IPS DF 6.9 (cell line): ENCODE measurements around the gene CDK5RAP3.
"Not testable (repeated sequence)": the region's sequence is repeated elsewhere in the genome, so short reads cannot be mapped to it uniquely, and the experiment has no call there.

ENCODE experiments used
- DNase-seq: peaks from one replicate; pipeline ENCODE4 v3.0.0-alpha.2; 2013; ENCODE audit warnings: low read depth, low spot score
- H3K27ac ChIP-seq: one replicate; pipeline ENCODE4 v1.5.1; 2013; ENCODE audit warnings: low read length, control low read depth
- H3K27me3 ChIP-seq: 2 replicates; pipeline ENCODE4 v1.6.1; 2013; ENCODE audit warnings: mild to moderate bottlenecking, low read length; ENCODE audit not compliant: control insufficient read depth, insufficient read depth
- H3K36me3 ChIP-seq: 2 replicates; pipeline ENCODE4 v1.6.1; 2013; ENCODE audit warnings: low read length; ENCODE audit not compliant: control insufficient read depth, insufficient read depth
- H3K4me1 ChIP-seq: 2 replicates; pipeline ENCODE4 v1.6.1; 2013; ENCODE audit warnings: low read length; ENCODE audit not compliant: control insufficient read depth, insufficient read depth
- H3K4me3 ChIP-seq: 2 replicates; pipeline ENCODE4 v1.5.1; 2013; ENCODE audit warnings: mild to moderate bottlenecking, low read length
- H3K9me3 ChIP-seq: 2 replicates; pipeline ENCODE4 v1.6.1; 2013; ENCODE audit warnings: low read length, inconsistent platforms; ENCODE audit not compliant: control insufficient read depth, insufficient read depth
- WGBS: extraction: QIAGEN DNeasy Blood & Tissue Kit; methylation state at CpG from one replicate; pipeline ENCODE4 v1.1.7; 2013; ENCODE audit warnings: mixed read lengths, missing lambda C conversion rate; ENCODE audit not compliant: insufficient read length, insufficient coverage; 5-methylcytosine and 5-hydroxymethylcytosine counted together

CDK5RAP3 gene, protein sequence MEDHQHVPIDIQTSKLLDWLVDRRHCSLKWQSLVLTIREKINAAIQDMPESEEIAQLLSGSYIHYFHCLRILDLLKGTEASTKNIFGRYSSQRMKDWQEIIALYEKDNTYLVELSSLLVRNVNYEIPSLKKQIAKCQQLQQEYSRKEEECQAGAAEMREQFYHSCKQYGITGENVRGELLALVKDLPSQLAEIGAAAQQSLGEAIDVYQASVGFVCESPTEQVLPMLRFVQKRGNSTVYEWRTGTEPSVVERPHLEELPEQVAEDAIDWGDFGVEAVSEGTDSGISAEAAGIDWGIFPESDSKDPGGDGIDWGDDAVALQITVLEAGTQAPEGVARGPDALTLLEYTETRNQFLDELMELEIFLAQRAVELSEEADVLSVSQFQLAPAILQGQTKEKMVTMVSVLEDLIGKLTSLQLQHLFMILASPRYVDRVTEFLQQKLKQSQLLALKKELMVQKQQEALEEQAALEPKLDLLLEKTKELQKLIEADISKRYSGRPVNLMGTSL

DNA sequence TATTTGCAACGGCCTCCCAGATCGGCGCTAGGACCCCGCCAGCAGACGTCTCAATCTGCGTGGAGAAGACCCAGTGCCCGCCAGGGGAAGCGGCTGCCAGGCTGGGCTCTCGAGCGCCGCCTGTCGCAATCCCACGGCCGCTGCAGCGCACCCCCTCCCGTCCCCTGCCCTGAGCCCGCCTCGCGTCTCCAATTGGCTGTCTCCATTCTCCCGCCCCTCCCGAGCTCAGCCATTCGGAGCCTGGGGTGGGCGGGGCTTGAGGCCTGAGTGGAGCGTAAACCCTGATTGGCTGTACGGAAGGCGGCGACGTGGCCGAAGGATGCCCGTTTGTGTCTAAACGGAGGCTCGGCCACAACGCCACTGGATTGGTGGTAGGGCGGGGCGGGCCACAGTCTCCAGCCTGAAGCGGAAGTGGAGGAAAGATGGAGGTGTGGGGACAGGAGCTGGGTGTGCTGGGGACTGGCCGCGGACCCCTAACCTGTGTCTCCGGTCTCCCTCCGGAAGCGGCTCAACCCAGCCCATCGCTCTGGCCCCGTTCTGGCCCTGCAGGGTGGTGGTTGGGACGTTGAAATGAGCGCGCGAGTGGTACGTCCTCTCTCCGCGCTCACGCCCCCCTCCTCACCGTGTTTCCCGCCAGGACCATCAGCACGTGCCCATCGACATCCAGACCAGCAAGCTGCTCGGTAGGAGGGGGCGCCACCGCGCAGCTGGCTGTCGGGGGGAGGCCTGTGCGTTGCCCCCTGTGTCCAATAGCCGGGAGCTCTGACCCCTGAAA lies at the start of gene CDK5RAP3:
Gene CDK5RAP3 (plus strand): TSS at position 389 of the 775 bp plus-strand sequence. CDS start 34 bp downstream, at position 423.
- Histone ChIP-seq H3K9me3 (no peaks in the 10 kb centered on the region), H3K27me3 (no peaks in the 10 kb centered on the region), H3K27ac (no peak within 1 kb of the TSS), H3K4me3 (peak within 1 kb of the TSS; percentile 36; the same call in 1 of the 2 replicates), H3K4me1 (peaks cover 4% of the 10 kb centered on the region; the same call in 1 of the 2 replicates), H3K36me3 (peaks cover 5% of the 10 kb centered on the region; the same call in 1 of the 2 replicates)
- peak; percentile 98 for DNase-seq
- no CpG with 5 or more reads among the region's 62 CpGs for WGBS

DNA sequence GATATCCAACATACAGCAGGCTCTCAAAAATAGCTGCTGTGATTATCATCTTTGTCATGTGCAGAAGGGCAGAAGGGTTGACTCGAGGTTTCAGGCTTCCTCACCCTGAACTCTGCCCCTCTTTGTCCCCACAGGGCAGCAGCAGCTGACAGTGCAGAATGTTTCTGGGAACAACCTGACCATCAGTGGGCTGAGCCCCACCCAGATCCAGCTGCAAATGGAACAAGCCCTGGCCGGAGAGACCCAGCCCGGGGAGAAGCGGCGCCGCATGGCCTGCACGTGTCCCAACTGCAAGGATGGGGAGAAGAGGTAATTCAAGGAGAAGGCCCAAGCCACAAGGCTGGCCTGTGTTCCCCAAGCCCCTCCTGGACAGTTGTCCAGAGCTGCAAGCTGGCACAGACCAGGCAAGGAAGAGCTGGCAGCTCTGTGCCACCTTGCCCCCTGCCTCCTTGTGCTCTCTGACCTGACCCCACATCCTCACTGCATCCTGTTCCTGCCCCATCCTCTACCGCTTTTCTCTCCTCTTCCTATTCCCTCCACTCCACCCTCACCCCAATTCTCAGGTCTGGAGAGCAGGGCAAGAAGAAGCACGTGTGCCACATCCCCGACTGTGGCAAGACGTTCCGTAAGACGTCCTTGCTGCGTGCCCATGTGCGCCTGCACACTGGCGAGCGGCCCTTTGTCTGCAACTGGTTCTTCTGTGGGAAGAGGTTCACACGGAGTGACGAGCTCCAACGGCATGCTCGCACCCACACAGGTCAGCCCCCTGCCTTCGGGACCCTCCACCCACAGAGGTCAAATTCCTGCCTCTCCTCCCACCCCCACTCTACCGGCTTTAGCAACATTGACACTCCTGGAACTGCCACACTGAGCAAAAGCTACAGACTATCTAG lies 45.9 kb upstream of the CDK5RAP3 start:
- Histone ChIP-seq H3K36me3 (peaks cover 11% of the 10 kb centered on the region), H3K27me3 (no peaks in the 10 kb centered on the region), H3K4me1 (no peaks in the 10 kb centered on the region), H3K4me3 (no peak overlapping the region), H3K27ac (no peak overlapping the region), H3K9me3 (no peaks in the 10 kb centered on the region)
- DNase-seq, result no peak
- no CpG with 5 or more reads among the region's 23 CpGs for WGBS

DNA sequence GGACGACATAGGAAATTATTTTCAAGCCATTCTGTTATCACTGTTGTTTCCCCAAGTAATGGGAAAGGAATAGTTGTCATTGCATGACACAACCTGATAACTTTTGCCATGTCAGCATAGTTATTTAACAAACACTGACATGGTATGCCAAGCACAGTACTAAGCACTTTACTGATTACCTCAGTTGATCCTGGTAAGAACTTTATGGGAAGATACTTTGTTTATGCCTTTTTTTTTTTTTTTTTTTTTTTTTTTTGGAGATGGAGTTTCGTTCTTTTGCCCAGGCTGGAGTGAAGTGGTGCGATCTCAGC lies 45.3 kb upstream of the CDK5RAP3 start:
- Histone ChIP-seq H3K9me3 (no peaks in the 10 kb centered on the region), H3K27ac (no peak overlapping the region), H3K4me3 (no peak overlapping the region), H3K27me3 (no peaks in the 10 kb centered on the region), H3K4me1 (no peaks in the 10 kb centered on the region), H3K36me3 (peaks cover 11% of the 10 kb centered on the region)
- WGBS, result no CpG with 5 or more reads among the region's 3 CpGs
- DNase-seq, result no peak

DNA sequence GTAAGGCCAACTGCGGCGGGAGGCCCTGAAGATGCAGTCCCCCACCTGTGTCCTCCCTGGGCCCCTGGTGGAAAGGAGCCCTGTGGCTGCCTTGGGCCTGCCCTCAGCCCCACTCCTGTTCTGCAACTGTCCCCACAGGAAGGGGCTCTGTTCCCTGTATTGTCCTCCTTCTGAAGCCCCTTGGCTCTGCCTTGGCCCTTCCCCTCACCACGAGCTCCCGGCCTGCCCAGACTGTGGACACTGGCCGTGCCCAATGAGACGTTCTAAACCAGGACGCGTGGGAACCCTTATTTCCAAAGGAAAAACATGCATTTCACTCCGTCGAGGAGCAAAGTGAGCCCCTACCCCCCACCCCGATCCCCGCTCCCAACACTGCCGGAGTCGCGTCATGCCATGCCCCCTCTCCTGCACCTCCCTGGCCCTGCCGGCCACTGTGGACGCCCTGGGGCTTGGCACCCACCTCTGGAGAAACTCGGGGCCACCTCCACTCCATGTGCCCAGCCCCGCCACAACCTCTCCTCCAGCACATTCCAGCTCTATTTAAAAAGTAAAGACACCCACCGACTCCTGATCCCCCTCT lies 43.0 kb upstream of the CDK5RAP3 start:
- no peak overlapping the region for H3K27ac ChIP-seq
- no peak overlapping the region for H3K4me3 ChIP-seq
- no peaks in the 10 kb centered on the region for H3K4me1 ChIP-seq
- no peaks in the 10 kb centered on the region for H3K27me3 ChIP-seq
- whole genome bisulfite sequencing, result no CpG with 5 or more reads among the region's 20 CpGs
- peaks cover 10% of the 10 kb centered on the region for H3K36me3 ChIP-seq
- H3K9me3 ChIP-seq, result no peaks in the 10 kb centered on the region
- DNase-seq, result no peak

DNA sequence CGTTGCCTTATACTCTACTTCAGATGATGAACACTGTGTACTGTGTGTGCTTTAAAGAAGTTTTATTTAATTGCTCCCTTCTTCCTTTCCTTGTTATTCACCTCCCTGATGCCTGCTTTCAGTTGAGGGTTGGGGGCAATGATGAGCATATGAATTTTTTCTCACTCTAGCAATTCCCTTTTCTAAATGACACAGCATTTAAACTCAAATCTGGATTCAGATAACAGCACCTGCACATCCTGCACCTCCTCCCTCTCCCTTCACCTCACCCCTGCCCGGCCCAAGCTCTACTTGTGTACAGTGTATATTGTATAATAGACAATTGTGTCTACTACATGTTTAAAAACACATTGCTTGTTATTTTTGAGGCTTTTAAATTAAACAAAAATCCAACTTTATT lies 42.5 kb upstream of the CDK5RAP3 start:
- no peaks in the 10 kb centered on the region for H3K27me3 ChIP-seq
- no peaks in the 10 kb centered on the region for H3K9me3 ChIP-seq
- no peaks in the 10 kb centered on the region for H3K4me1 ChIP-seq
- no peak overlapping the region for H3K27ac ChIP-seq
- WGBS, result no CpG with 5 or more reads among the region's 2 CpGs
- H3K4me3 ChIP-seq, result no peak overlapping the region
- peaks cover 6% of the 10 kb centered on the region for H3K36me3 ChIP-seq
- no peak for DNase-seq

DNA sequence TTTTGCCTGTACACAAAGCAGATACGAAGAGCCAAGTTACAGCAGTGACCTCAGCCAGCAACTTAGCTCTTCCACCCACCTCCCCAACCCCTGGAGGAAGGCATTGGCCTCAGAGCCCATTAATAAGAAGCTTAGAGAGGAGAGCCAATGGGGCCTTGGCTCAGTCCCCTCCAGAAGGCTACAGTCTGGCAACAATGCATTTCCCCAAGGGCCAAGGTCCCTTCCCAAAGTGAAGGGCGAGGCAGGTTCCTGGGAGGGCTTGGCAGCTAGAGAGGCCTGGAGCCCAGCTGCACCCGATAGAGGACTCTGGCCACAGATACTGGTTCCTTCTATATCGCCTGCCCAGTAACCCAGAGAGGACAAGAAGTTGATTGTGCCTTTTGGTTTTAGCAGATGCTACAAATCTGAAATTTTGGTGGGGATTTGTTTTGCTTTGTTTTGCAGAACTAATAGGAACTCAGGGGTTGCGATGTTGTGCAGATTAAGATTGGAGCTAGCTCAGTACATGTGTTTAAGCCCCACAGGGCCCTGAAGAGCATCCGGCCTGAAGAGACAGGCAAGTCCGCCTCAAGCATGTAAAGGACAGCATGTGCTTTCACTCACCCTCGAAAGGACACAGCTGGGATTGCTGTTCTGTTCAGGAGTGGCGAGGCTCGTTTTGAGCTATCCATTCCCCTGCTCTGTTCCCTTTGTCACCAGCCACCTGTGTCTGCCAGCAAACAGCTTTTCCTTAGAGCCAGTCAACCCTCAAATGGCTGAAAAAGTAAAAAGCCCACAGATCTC lies 41.5 kb upstream of the CDK5RAP3 start:
- no peak for DNase-seq
- no CpG with 5 or more reads among the region's 10 CpGs for WGBS
- Histone ChIP-seq H3K4me3 (no peak overlapping the region), H3K27ac (no peak overlapping the region), H3K4me1 (no peaks in the 10 kb centered on the region), H3K27me3 (no peaks in the 10 kb centered on the region), H3K9me3 (no peaks in the 10 kb centered on the region), H3K36me3 (peaks cover 6% of the 10 kb centered on the region)

DNA sequence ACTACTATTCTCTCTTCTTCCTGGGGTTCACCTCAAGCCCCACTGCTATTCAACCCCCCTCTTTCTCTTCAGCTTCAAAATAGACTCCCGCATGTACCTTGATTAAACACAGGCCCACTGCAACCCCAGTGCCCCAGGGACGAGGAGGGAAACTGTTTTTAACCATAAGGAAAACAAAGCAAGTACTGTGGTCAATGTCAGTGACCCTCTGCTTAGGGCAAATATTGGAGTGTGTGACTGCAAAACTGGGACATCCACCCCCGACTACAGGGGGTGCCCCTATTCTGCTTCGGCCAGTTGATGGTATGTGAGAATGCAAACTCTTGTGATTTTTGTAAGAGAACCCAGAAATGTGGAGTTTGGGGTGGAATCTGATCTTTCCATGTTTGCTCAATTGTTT lies 39.1 kb upstream of the CDK5RAP3 start:
- Histone ChIP-seq H3K27me3 (no peaks in the 10 kb centered on the region), H3K4me3 (no peak overlapping the region), H3K36me3 (no peaks in the 10 kb centered on the region; the same call in 1 of the 2 replicates), H3K27ac (no peak overlapping the region), H3K9me3 (no peaks in the 10 kb centered on the region), H3K4me1 (no peaks in the 10 kb centered on the region)
- no peak for DNase-seq
- no CpG with 5 or more reads among the region's 4 CpGs for WGBS

DNA sequence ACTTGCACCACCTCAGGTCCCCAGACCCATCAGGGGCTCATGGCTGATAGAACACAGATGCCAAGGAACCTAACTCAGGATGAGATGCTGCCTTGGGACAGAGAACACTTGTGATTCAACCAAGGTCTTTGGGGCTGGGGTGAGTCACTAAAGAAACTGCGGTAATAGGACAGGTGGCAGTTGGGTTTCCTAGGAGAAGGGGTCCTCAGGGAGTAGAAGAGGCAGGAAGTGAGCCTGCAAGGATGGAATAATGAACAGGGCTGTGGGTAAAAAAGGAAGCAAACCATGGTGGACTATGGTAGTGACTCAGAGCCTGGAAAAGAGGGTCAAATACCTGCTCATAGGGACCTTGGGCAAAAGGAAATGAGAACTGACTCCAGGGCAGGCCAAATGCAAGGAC lies 36.1 kb upstream of the CDK5RAP3 start:
- DNase-seq, result no peak
- no peak overlapping the region for H3K27ac ChIP-seq
- no CpG with 5 or more reads among the region's 1 CpG for WGBS
- no peaks in the 10 kb centered on the region for H3K9me3 ChIP-seq
- no peaks in the 10 kb centered on the region for H3K36me3 ChIP-seq
- no peaks in the 10 kb centered on the region for H3K27me3 ChIP-seq
- no peak overlapping the region for H3K4me3 ChIP-seq
- H3K4me1 ChIP-seq, result no peaks in the 10 kb centered on the region

DNA sequence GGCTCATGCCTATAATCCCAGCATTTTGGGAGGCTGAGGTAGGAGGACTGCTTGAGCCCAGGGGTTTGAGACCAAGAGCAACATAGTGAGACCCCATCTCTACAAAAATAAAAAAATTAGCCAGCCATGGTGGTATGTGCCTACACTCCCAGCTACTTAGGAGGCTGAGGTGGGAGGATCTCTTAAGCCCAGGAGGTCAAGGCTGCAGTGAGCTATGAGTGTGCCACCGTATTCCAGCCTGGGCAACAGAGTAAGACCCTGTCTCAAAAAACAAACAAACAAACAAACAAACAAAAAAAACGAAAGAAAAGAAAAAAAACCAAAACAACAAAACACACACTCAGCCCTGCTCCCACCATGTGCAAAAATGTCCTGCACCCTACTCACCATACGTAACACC lies 35.4 kb upstream of the CDK5RAP3 start:
- H3K27ac ChIP-seq, H3K9me3 ChIP-seq, DNase-seq, H3K36me3 ChIP-seq, H3K27me3 ChIP-seq, H3K4me1 ChIP-seq, H3K4me3 ChIP-seq: not testable (repeated sequence)
- no CpG with 5 or more reads among the region's 3 CpGs for WGBS
